Mucosa of descending colon (tissue), 3 donors: ENCODE data around the gene LRRC37B. TPM values are rescaled to one million over a fixed set of nuclear protein-coding genes. Genes with fewer than 3 reads are reported as not detected.

ENCODE experiments used
- ATAC-seq: fragments of 200-7000 bp; cut with Tn5 transposase; one replicate; pipeline ENCODE4 v1.9.1; 2020; ENCODE audit warnings: mild to moderate bottlenecking, moderate library complexity
- DNase-seq, 3 donors: peaks; one replicate each; pipeline ENCODE4 v3.0.0-alpha.2; 2020
- H3K36me3 ChIP-seq: fragments of 200-600 bp; one replicate; pipeline ENCODE4 v1.8.0; 2021; ENCODE audit warnings: low read depth, mild to moderate bottlenecking
- H3K4me1 ChIP-seq: fragments of 200-600 bp; one replicate; pipeline ENCODE4 v1.8.0; 2021; ENCODE audit warnings: low read depth, mild to moderate bottlenecking
- H3K4me3 ChIP-seq: fragments of 200-600 bp; one replicate; pipeline ENCODE4 v1.8.0; 2021; ENCODE audit warnings: mild to moderate bottlenecking
- H3K9me3 ChIP-seq: fragments of 200-600 bp; one replicate; pipeline ENCODE4 v1.8.0; 2021; ENCODE audit warnings: mild to moderate bottlenecking
- CTCF ChIP-seq: fragments of 200-600 bp; IDR thresholded peaks from one replicate; pipeline ENCODE4 v1.8.0; 2022; ENCODE audit warnings: antibody characterized with exemption, mild to moderate bottlenecking
- intact Hi-C, 2 donors: fragments of 100-400 bp; cut with DNase I in 1 of 2; cut with micrococcal nuclease in 1 of 2; formaldehyde crosslinking; loops; one replicate each; pipeline versions ENCODE4 v1.11.0 to v1.11.1; 2022; cut with DNase I, micrococcal nuclease
- total RNA-seq, 3 donors: library from RNA; stranded (reverse); fragmentation: NEBNext Ultra II Directional in 2 of 3; extraction: Animal tissue kit (Norgen Biotek cat#: 25700) in 2 of 3; gene quantifications; one replicate each; pipeline versions ENCODE4 v1.2.1 to v1.2.4, GENCODE V29; 2021 to 2023
- donor health status: DM: no; HTN: no; CAD: no; lungs with moderate emphysema.
- donor health status: DM: no; HTN: no; CAD: no.
- donor health status: DM: no; HTN: yes; CAD: no.

Gene LRRC37B
- total RNA-seq, 3 donors from 2014 or later = 13.5 to 17.4 (median 16.5) TPM

- TF ChIP-seq CTCF = no peak
- intact Hi-C loops = no loop called here
Observed at GRCh38 chr17:32007463-32008298, 498 bp downstream of the LRRC37B start.

GRCh38 chr17:32009262-32009542 is 2.0 kb downstream of the LRRC37B start:
- Histone ChIP-seq H3K4me1 (no peaks in the 10 kb centered on the region), H3K4me3 (no peak overlapping the region), H3K36me3 (no peaks in the 10 kb centered on the region), H3K9me3 (no peaks in the 10 kb centered on the region)
- intact Hi-C loops = no loop called here
- TF ChIP-seq CTCF = no peak
- DNase-seq (no peak), ATAC-seq (no peak)

More at GRCh38 chr17:32007463-32008298, 498 bp downstream of the LRRC37B start:
- Histone ChIP-seq H3K36me3 (no peaks in the 10 kb centered on the region), H3K9me3 (no peaks in the 10 kb centered on the region), H3K4me3 (peak overlapping the region; percentile 89), H3K4me1 (no peaks in the 10 kb centered on the region)
- peak; percentile 57 to 69 (median 58) for DNase-seq
- ATAC-seq = peak; percentile 75

GRCh38 chr17:32010114-32010513 is 2.9 kb downstream of the LRRC37B start:
- Histone ChIP-seq H3K36me3 (no peaks in the 10 kb centered on the region), H3K9me3 (no peaks in the 10 kb centered on the region), H3K4me1 (peaks cover 2% of the 10 kb centered on the region), H3K4me3 (no peak overlapping the region)
- DNase-seq (no peak), ATAC-seq (no peak)
- TF ChIP-seq CTCF = no peak
- intact Hi-C loops = no loop called here

GRCh38 chr17:32015245-32016013 is 8.2 kb downstream of the LRRC37B start:
- no peak for TF ChIP-seq CTCF
- ATAC-seq (no peak), DNase-seq (no peak)
- H3K36me3 ChIP-seq = no peaks in the 10 kb centered on the region
- intact Hi-C loops = no loop called here
- H3K4me1 ChIP-seq = peaks cover 3% of the 10 kb centered on the region
- no peak overlapping the region for H3K4me3 ChIP-seq
- no peaks in the 10 kb centered on the region for H3K9me3 ChIP-seq

- H3K4me1 ChIP-seq = peaks cover 3% of the 10 kb centered on the region
- no peaks in the 10 kb centered on the region for H3K9me3 ChIP-seq
- DNase-seq (no peak), ATAC-seq (no peak)
- intact Hi-C loops = no loop called here
- H3K36me3 ChIP-seq = no peaks in the 10 kb centered on the region
- TF ChIP-seq CTCF = no peak
- H3K4me3 ChIP-seq = no peak overlapping the region
Observed at GRCh38 chr17:32016231-32016630, 9.0 kb downstream of the LRRC37B start.
